Keratinocyte (primary cell): Measurements from ENCODE around the gene ALG3. TPM values are rescaled to one million over a fixed set of nuclear protein-coding genes. Genes with fewer than 3 reads are reported as not detected.

Source experiments
- DNase-seq: peaks from one replicate; pipeline ENCODE4 v3.0.0-alpha.2; 2011; ENCODE audit warnings: low read depth, missing footprints, low spot score
- FAIRE-seq: peaks from 2 replicates; lab custom pipeline; 2011; peaks lifted over from hg19 to GRCh38; lab: Jason Lieb, UNC
- H2AFZ ChIP-seq: 2 replicates; pipeline ENCODE4 v1.6.0; 2012; ENCODE audit warnings: low read length, control low read depth, inconsistent platforms; ENCODE audit not compliant: control insufficient read depth
- H3K27ac ChIP-seq: 2 replicates; pipeline ENCODE4 v1.5.1; 2011; ENCODE audit warnings: low read length; ENCODE audit not compliant: control insufficient read depth, insufficient read depth
- H3K27me3 ChIP-seq: 3 replicates; pipeline ENCODE4 v1.6.0; 2011; ENCODE audit warnings: low read length; ENCODE audit not compliant: control insufficient read depth, insufficient read depth; ENCODE audit errors: extremely low read depth
- H3K36me3 ChIP-seq, 2 experiments: 2 replicates in 1 of 2; 3 replicates in 1 of 2; pipeline ENCODE4 v1.5.1; 2011; ENCODE audit warnings: low read length in 2 of 2, mild to moderate bottlenecking in 1 of 2; ENCODE audit not compliant: control insufficient read depth in 2 of 2, insufficient read depth in 2 of 2; ENCODE audit errors: extremely low read depth in 1 of 2
- H3K4me1 ChIP-seq: 3 replicates; pipeline ENCODE4 v1.5.1; 2011; ENCODE audit warnings: low read length; ENCODE audit not compliant: control insufficient read depth, insufficient read depth; ENCODE audit errors: extremely low read depth
- H3K4me2 ChIP-seq: 3 replicates; pipeline ENCODE4 v1.6.0; 2011; ENCODE audit warnings: low read depth, low read length; ENCODE audit not compliant: control insufficient read depth, insufficient read depth; ENCODE audit errors: extremely low read depth
- H3K4me3 ChIP-seq, 3 experiments: fragments of 200-600 bp in 1 of 3; sonication (generic) in 1 of 3; 2 replicates in 2 of 3; 3 replicates in 1 of 3; pipeline ENCODE4 v1.5.1; 2011 to 2016; ENCODE audit warnings: low read length in 3 of 3, mild to moderate bottlenecking in 3 of 3, control low read depth in 2 of 3, inconsistent platforms in 1 of 3, low read depth in 1 of 3, mixed read lengths in 1 of 3, mixed run types in 1 of 3, moderate library complexity in 1 of 3; ENCODE audit not compliant: control insufficient read depth in 2 of 3, insufficient read depth in 2 of 3; ENCODE audit errors: extremely low read depth in 1 of 3
- H3K79me2 ChIP-seq: 2 replicates; pipeline ENCODE4 v1.6.0; 2012; ENCODE audit warnings: low read length; ENCODE audit not compliant: control insufficient read depth, insufficient read depth
- H3K9ac ChIP-seq: 3 replicates; pipeline ENCODE4 v1.6.0; 2011; ENCODE audit warnings: low read length; ENCODE audit not compliant: control insufficient read depth, insufficient read depth; ENCODE audit errors: extremely low read depth
- H3K9me1 ChIP-seq: 3 replicates; pipeline ENCODE4 v1.6.0; 2011; ENCODE audit warnings: low read length; ENCODE audit not compliant: control insufficient read depth, insufficient read depth; ENCODE audit errors: extremely low read depth
- H3K9me3 ChIP-seq: 2 replicates; pipeline ENCODE4 v1.5.1; 2012; ENCODE audit warnings: low read depth, low read length; ENCODE audit not compliant: control insufficient read depth
- H4K20me1 ChIP-seq: 3 replicates; pipeline ENCODE4 v1.6.0; 2011; ENCODE audit warnings: low read length; ENCODE audit not compliant: control insufficient read depth, insufficient read depth; ENCODE audit errors: extremely low read depth
- EZH2 ChIP-seq: IDR thresholded peaks from one replicate; pipeline ENCODE4 v1.6.1; 2012; ENCODE audit warnings: inconsistent platforms, mild to moderate bottlenecking, low read length, moderate library complexity
- dilution Hi-C: fragments of 300-500 bp; cut with MboI; formaldehyde crosslinking; loops from one replicate; pipeline ENCODE4 v1.7.0; 2020; ENCODE audit warnings: low sequenced_read_pairs; ENCODE audit not compliant: extremely low pct_ligation_motif_present
- polyA plus RNA-seq, 5 experiments: library from polyadenylated mRNA; depleted of rRNA in 3 of 5; stranded (reverse) in 3 of 5; stranded (forward) in 1 of 5; unstranded in 1 of 5; fragments of >200 nt; gene quantifications; 1 replicate in 1 of 5; 2 replicates in 3 of 5; 3 replicates in 1 of 5; pipeline versions ENCODE4 v1.2.1 to v1.2.3, GENCODE V29; 2011 to 2012; ENCODE audit warnings: missing spikeins in 2 of 5, low read depth in 1 of 5, low replicate concordance in 1 of 5
- small RNA-seq, 3 experiments: library from RNA; depleted of rRNA; stranded (forward); fragments of <200 nt; gene quantifications; one replicate each; pipeline ENCODE3, GENCODE V24; 2012; ENCODE audit warnings: low read depth in 3 of 3, low replicate concordance in 1 of 3; ENCODE audit not compliant: insufficient read length in 3 of 3
- TF ChIP-seq, protein P1 (sequence below), 3 experiments: IDR thresholded peaks in 1 of 3; conservative IDR thresholded peaks in 1 of 3; optimal IDR thresholded peaks in 1 of 3; 2 replicates in 2 of 3; 3 replicates in 1 of 3; pipeline versions ENCODE3 to v1.5.1; 2011; ENCODE audit warnings: low read length in 3 of 3, mild to moderate bottlenecking in 3 of 3, moderate library complexity in 2 of 3, control low read depth in 1 of 3, inconsistent platforms in 1 of 3; ENCODE audit not compliant: insufficient read depth in 2 of 3; ENCODE audit errors: extremely low read depth in 1 of 3

The ALG3 gene
- polyA plus RNA-seq, 1 donor (not counting 4 experiments of a cell fraction or from before 2014, with no cell fraction given) = 48.2 TPM

DNA sequence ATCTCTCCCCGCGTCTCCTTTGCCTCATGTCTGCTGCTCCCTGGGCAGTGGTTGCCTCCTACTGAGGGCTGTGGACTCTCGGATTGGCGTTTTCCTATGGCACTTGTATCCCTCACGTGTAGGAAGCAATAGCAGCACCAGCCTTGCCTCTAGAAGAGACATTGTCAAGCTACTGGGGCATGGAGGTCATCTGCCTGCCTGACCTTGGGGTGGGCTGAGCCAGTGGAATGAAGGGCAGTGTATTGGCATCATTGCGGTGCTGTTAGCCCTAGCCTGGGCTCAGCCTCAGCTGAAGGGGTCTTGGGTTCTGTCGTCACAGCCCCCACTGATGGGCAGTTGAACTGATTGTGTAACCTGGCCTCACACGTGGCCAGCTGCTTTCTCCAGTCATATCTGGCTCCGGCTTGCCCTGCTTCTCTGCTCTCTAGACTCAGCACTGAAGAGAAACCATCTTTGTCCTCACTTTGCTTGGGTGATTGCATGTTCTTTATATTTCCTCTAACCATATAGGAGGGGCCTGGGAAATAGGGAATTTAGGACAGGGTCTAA is 54.7 kb downstream of the ALG3 start:
- H3K9me3 ChIP-seq = no peaks in the 10 kb centered on the region
- H3K9me1 ChIP-seq = no peaks in the 10 kb centered on the region
- FAIRE-seq = no peak
- H3K4me1 ChIP-seq = no peaks in the 10 kb centered on the region
- H2AFZ ChIP-seq = no peak overlapping the region
- H3K27ac ChIP-seq = no peak overlapping the region
- H3K4me2 ChIP-seq = no peak overlapping the region
- H3K27me3 ChIP-seq = no peaks in the 10 kb centered on the region
- peaks cover 32 to 44% of the 10 kb centered on the region in 2 experiments for H3K36me3 ChIP-seq
- DNase-seq = no peak
- no peak overlapping the region for H3K4me3 ChIP-seq
- no peak overlapping the region for H3K9ac ChIP-seq
- dilution Hi-C loops = no loop called here
- H3K79me2 ChIP-seq = peaks cover 9% of the 10 kb centered on the region
- no peaks in the 10 kb centered on the region for H4K20me1 ChIP-seq
- TF ChIP-seq, protein P1, sequence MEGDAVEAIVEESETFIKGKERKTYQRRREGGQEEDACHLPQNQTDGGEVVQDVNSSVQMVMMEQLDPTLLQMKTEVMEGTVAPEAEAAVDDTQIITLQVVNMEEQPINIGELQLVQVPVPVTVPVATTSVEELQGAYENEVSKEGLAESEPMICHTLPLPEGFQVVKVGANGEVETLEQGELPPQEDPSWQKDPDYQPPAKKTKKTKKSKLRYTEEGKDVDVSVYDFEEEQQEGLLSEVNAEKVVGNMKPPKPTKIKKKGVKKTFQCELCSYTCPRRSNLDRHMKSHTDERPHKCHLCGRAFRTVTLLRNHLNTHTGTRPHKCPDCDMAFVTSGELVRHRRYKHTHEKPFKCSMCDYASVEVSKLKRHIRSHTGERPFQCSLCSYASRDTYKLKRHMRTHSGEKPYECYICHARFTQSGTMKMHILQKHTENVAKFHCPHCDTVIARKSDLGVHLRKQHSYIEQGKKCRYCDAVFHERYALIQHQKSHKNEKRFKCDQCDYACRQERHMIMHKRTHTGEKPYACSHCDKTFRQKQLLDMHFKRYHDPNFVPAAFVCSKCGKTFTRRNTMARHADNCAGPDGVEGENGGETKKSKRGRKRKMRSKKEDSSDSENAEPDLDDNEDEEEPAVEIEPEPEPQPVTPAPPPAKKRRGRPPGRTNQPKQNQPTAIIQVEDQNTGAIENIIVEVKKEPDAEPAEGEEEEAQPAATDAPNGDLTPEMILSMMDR (optimal IDR thresholded peaks at IDR 0.05 in 1 of 3, IDR thresholded peaks at IDR 0.05 in 1 of 3, conservative IDR thresholded peaks at IDR 0.05 in 1 of 3; ENCODE audit: extremely low read depth in 1 of 3, insufficient read depth in 2 of 3, low read length in 3 of 3) = no peak
- no peak for TF ChIP-seq EZH2

DNA sequence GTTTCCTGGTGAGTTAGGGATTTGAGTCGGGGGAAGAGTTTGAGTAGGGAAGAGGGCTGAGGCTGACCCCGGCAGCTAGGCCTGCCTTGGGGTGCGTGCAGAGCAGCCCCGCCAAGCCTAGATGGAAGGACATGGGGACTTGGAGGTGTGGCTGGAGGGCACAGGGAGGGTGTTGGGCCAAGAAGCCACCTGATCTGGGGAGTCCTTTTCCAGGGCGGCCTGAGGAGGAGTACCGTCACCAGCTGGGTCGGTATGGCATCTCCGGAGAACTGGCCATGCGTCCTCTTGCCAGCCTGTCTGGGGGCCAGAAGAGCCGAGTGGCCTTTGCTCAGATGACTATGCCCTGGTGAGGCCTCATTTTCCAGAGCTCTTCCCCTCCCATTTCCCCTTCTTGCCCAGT is 55.9 kb downstream of the ALG3 start:
- no peak overlapping the region for H2AFZ ChIP-seq
- no peaks in the 10 kb centered on the region for H3K4me1 ChIP-seq
- no peaks in the 10 kb centered on the region for H3K9me1 ChIP-seq
- H4K20me1 ChIP-seq = no peaks in the 10 kb centered on the region
- no peak overlapping the region for H3K27ac ChIP-seq
- TF ChIP-seq, protein P1 (optimal IDR thresholded peaks at IDR 0.05 in 1 of 3, IDR thresholded peaks at IDR 0.05 in 1 of 3, conservative IDR thresholded peaks at IDR 0.05 in 1 of 3; ENCODE audit: extremely low read depth in 1 of 3, insufficient read depth in 2 of 3, low read length in 3 of 3) = no peak
- TF ChIP-seq EZH2 = no peak
- H3K4me2 ChIP-seq = no peak overlapping the region
- FAIRE-seq = no peak
- H3K9ac ChIP-seq = no peak overlapping the region
- no peak for DNase-seq
- H3K4me3 ChIP-seq = no peak overlapping the region
- H3K36me3 ChIP-seq = peaks cover 38 to 53% of the 10 kb centered on the region in 2 experiments
- dilution Hi-C loops = no loop called here
- H3K27me3 ChIP-seq = no peaks in the 10 kb centered on the region
- no peaks in the 10 kb centered on the region for H3K9me3 ChIP-seq
- H3K79me2 ChIP-seq = peaks cover 20% of the 10 kb centered on the region

Small RNA genes within 50 kb of the gene (small RNA-seq; reads per million reads assigned to genes)
- gene MIR1224 = 0 reads per million in 3 experiments

Other genes starting within 250 kb of the ALG3 start
- 22.3 to 30.3 TPM (median 28.7 TPM) in 3 replicates for gene ABCC5, start 231.1 kb downstream of the ALG3 start, polyA plus RNA-seq
- not detected in 3 replicates for gene HTR3D, start 217.2 kb downstream of the ALG3 start, polyA plus RNA-seq
- gene HTR3C, start 195.9 kb downstream of the ALG3 start, polyA plus RNA-seq = not detected in 3 replicates
- not detected in 3 replicates for gene HTR3E, start 151.9 kb downstream of the ALG3 start, polyA plus RNA-seq
- gene EIF2B5, start 113.6 kb downstream of the ALG3 start, polyA plus RNA-seq = 31.9 to 37.9 TPM (median 33.7 TPM) in 3 replicates
- gene DVL3, start 93.6 kb downstream of the ALG3 start, polyA plus RNA-seq = 16.0 to 21.9 TPM (median 18.5 TPM) in 3 replicates
- gene AP2M1, start 74.1 kb downstream of the ALG3 start, polyA plus RNA-seq = 431 to 520 TPM (median 443 TPM) in 3 replicates
- gene ABCF3, start 62.8 kb downstream of the ALG3 start, polyA plus RNA-seq = 39.2 to 53.8 TPM (median 43.5 TPM) in 3 replicates
- not detected in 3 replicates for gene VWA5B2, start 19.4 kb downstream of the ALG3 start, polyA plus RNA-seq
- gene EEF1AKMT4, start 710 bp upstream of the ALG3 start, polyA plus RNA-seq = 10.8 to 18.6 TPM (median 13.2 TPM) in 3 replicates
- 0.06 to 0.29 TPM (median 0.18 TPM) in 3 replicates for gene CAMK2N2, start 12.6 kb upstream of the ALG3 start, polyA plus RNA-seq
- gene ECE2, start 27.1 kb upstream of the ALG3 start, polyA plus RNA-seq = not detected in 3 replicates
- gene PSMD2, start 50.3 kb upstream of the ALG3 start, polyA plus RNA-seq = 515 to 703 TPM (median 593 TPM) in 3 replicates
- gene EIF4G1, start 65.6 kb upstream of the ALG3 start, polyA plus RNA-seq = 217 to 467 TPM (median 225 TPM) in 3 replicates
- gene FAM131A, start 88.6 kb upstream of the ALG3 start, polyA plus RNA-seq = 10.8 to 17.4 TPM (median 12.1 TPM) in 3 replicates
- gene CLCN2, start 112.6 kb upstream of the ALG3 start, polyA plus RNA-seq = 3.1 to 3.3 TPM (median 3.2 TPM) in 3 replicates
- gene POLR2H, start 112.7 kb upstream of the ALG3 start, polyA plus RNA-seq = 132 to 202 TPM (median 135 TPM) in 3 replicates
- gene THPO, start 129.2 kb upstream of the ALG3 start, polyA plus RNA-seq = not detected in 3 replicates
- gene CHRD, start 131.1 kb upstream of the ALG3 start, polyA plus RNA-seq = not detected in 3 replicates